ENCODE results near the gene B4GALT2. TPM values are rescaled to one million over a fixed set of nuclear protein-coding genes. Genes with fewer than 3 reads are reported as not detected.

The B4GALT2 gene
- total and polyA plus RNA-seq, 2 donors (not counting 3 experiments of a cell fraction or from before 2014, with no cell fraction given) = 80.0 to 103 TPM

DNA sequence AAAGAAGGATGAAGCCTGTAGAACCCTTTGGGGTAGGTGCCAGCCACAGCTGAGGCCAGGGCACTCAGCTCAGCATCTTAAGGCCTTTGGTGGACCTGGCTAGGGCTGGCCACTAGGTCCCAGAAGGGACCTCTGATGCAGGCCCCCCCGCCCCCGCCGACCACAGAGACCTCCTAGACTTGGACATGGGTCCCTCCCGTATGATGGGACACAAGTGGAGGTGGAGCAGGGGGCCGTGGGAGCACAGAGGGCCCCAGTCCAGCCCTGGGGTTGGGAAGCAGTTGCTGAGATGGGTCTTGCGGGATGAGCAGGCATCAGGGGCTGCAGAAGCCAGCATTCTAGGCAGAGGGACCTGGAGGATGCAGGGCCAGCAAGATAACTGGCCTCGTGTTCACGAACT lies 3.2 kb downstream of the B4GALT2 start:
- Histone ChIP-seq H3K4me3 (replicated peaks in 1 of 3; ENCODE audit: insufficient read depth in 1 of 3, low read depth in 1 of 3, low read length in 3 of 3) (no peak overlapping the region), H3K4me1 (ENCODE audit: control insufficient read depth, extremely low read depth, insufficient read depth, low read length) (peaks cover 17% of the 10 kb centered on the region), H3K9me3 (replicated peaks; ENCODE audit: control insufficient read depth, insufficient read depth, low read length) (no peaks in the 10 kb centered on the region), H3K36me3 (ENCODE audit: control insufficient read depth in 2 of 2, extremely low read depth in 1 of 2, insufficient read depth in 2 of 2, low read length in 2 of 2) (peaks cover 0 to 13% of the 10 kb centered on the region in 2 experiments), H3K9me1 (replicated peaks; ENCODE audit: control insufficient read depth, extremely low read depth, insufficient read depth, low read length) (no peaks in the 10 kb centered on the region), H3K27me3 (ENCODE audit: control insufficient read depth in 2 of 2, insufficient read depth in 2 of 2, low read length in 2 of 2) (no peaks in the 10 kb centered on the region), H3K79me2 (ENCODE audit: control insufficient read depth, insufficient read depth, low read length) (peaks cover 28% of the 10 kb centered on the region), H3K9ac (replicated peaks; ENCODE audit: extremely low read depth, insufficient read depth, low read length) (no peak overlapping the region), H3K4me2 (ENCODE audit: insufficient read depth, low read length) (no peak overlapping the region), H2AFZ (ENCODE audit: low read depth, low read length) (no peak overlapping the region), H4K20me1 (replicated peaks; ENCODE audit: control insufficient read depth, extremely low read depth, insufficient read depth, low read length) (no peaks in the 10 kb centered on the region), H3K27ac (ENCODE audit: insufficient read depth, low read depth, low read length) (no peak overlapping the region)
- no peak for TF ChIP-seq MYC (IDR thresholded peaks at IDR 0.05; ENCODE audit: low read depth, low read length)
- CTCF ChIA-PET = no interaction called here
- intact Hi-C loops (cut with micrococcal nuclease) = no loop called here
- dilution Hi-C loops (cut with MboI; ENCODE audit: extremely low pct_ligation_motif_present, low sequenced_read_pairs) = no loop called here
- DNase-seq (ENCODE audit: low read depth, low spot score) (no peak), FAIRE-seq (no peak)
- BruUV-seq (replicated peaks) = no TSS peak
- POLR2A ChIA-PET = no interaction called here

DNA sequence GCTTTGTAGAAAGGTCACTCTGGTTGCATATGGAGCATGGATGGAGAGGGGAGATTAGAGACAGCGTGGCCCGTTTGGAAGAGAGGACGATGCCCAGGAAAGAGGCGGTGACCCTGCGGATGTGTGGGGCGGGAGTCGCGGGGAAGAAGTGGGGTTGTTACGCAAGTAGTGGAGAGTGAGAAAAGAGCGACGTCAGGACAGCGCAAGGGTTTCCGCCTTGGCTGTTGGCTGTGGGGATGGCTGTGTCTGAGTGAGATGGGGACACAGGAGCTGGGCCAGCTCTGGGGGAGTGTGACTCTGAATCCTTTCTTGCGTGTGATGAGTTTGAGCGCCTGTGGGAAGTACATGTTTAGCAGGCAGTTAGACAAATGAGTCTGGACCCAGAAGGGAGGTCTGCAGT lies 3.8 kb downstream of the B4GALT2 start:
- ChIA-PET POLR2A (no interaction called here), CTCF (no interaction called here)
- dilution Hi-C loops (cut with MboI; ENCODE audit: extremely low pct_ligation_motif_present, low sequenced_read_pairs) (no loop called here), intact Hi-C loops (cut with micrococcal nuclease) (no loop called here)
- Histone ChIP-seq H3K36me3 (ENCODE audit: control insufficient read depth in 2 of 2, extremely low read depth in 1 of 2, insufficient read depth in 2 of 2, low read length in 2 of 2) (peaks cover 0 to 10% of the 10 kb centered on the region in 2 experiments), H3K9ac (replicated peaks; ENCODE audit: extremely low read depth, insufficient read depth, low read length) (no peak overlapping the region), H3K4me1 (ENCODE audit: control insufficient read depth, extremely low read depth, insufficient read depth, low read length) (peaks cover 17% of the 10 kb centered on the region), H3K4me3 (replicated peaks in 1 of 3; ENCODE audit: insufficient read depth in 1 of 3, low read depth in 1 of 3, low read length in 3 of 3) (no peak overlapping the region), H3K79me2 (ENCODE audit: control insufficient read depth, insufficient read depth, low read length) (peaks cover 24% of the 10 kb centered on the region), H3K9me1 (replicated peaks; ENCODE audit: control insufficient read depth, extremely low read depth, insufficient read depth, low read length) (no peaks in the 10 kb centered on the region), H2AFZ (ENCODE audit: low read depth, low read length) (no peak overlapping the region), H3K9me3 (replicated peaks; ENCODE audit: control insufficient read depth, insufficient read depth, low read length) (no peaks in the 10 kb centered on the region), H3K4me2 (ENCODE audit: insufficient read depth, low read length) (no peak overlapping the region), H4K20me1 (replicated peaks; ENCODE audit: control insufficient read depth, extremely low read depth, insufficient read depth, low read length) (no peaks in the 10 kb centered on the region), H3K27ac (ENCODE audit: insufficient read depth, low read depth, low read length) (no peak overlapping the region), H3K27me3 (ENCODE audit: control insufficient read depth in 2 of 2, insufficient read depth in 2 of 2, low read length in 2 of 2) (no peaks in the 10 kb centered on the region)
- no peak for TF ChIP-seq GATA2 (IDR thresholded peaks at IDR 0.05; ENCODE audit: insufficient read depth, insufficient read length, low read depth, low read length)
- no peak for DNase-seq (ENCODE audit: low read depth, low spot score)
- FAIRE-seq = no peak
- BruUV-seq (replicated peaks) = no TSS peak

Data from endothelial cell of umbilical vein (primary cell).